ENCODE data around the gene LAPTM4A. TPM values are rescaled to one million over a fixed set of nuclear protein-coding genes. Genes with fewer than 3 reads are reported as not detected.

LAPTM4A gene
- total RNA-seq, 4 donors from 2014 or later, result 143 to 234 (median 177) TPM

GRCh38 chr2:20057268-20057667 lies 5.8 kb upstream of the LAPTM4A start:
- no peak overlapping the region for H3K4me3 ChIP-seq
- H3K9me3 ChIP-seq, result no peaks in the 10 kb centered on the region
- 64 to 86% methylated on average over 1 of the region's 1 CpG for WGBS, 2 donors (ENCODE audit: low coverage in 1 of 2)
- TF ChIP-seq POLR2A (IDR thresholded peaks at IDR 0.05), result no peak
- TF ChIP-seq EP300 (IDR thresholded peaks at IDR 0.05), result no peak
- no peak for TF ChIP-seq CTCF (IDR thresholded peaks at IDR 0.05)
- TF ChIP-seq POLR2AphosphoS5 (IDR thresholded peaks at IDR 0.05), result no peak
- H3K27ac ChIP-seq, result no peak overlapping the region
- H3K4me1 ChIP-seq, result peaks cover 0 to 18% (median 4%) of the 10 kb centered on the region in 3 donors
- no peaks in the 10 kb centered on the region for H3K36me3 ChIP-seq
- no peak for ATAC-seq
- H3K27me3 ChIP-seq, result no peaks in the 10 kb centered on the region

DNA sequence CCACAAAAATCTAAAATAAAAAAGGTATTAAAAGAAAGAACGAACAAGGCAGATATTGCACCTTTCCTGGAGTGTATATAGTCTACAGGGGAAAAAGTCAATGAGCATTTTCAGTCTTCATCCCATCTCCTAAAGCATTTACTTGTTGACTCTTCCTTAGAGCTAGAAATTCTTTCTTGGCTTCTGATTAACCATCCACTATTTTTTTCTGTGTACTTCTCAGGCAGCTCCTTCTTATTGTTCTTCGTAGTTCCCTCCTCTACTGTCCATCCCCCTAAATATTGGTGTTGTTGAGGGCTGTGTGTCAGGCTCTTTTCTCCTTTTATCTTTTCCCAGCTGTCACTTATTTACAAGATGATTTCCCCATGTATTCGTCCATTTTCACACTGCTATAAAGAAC lies 3.5 kb upstream of the LAPTM4A start:
- H3K9me3 ChIP-seq, result no peaks in the 10 kb centered on the region
- no peaks in the 10 kb centered on the region for H3K36me3 ChIP-seq
- TF ChIP-seq POLR2A (IDR thresholded peaks at IDR 0.05) (no peak), EP300 (IDR thresholded peaks at IDR 0.05) (no peak), CTCF (IDR thresholded peaks at IDR 0.05) (no peak), POLR2AphosphoS5 (IDR thresholded peaks at IDR 0.05) (no peak)
- 97 to 100% methylated on average over 1 to 3 of the region's 3 CpGs for WGBS, 2 donors (ENCODE audit: low coverage in 1 of 2)
- ATAC-seq, result no peak
- no peaks in the 10 kb centered on the region for H3K27me3 ChIP-seq
- peaks cover 0 to 14% (median 4%) of the 10 kb centered on the region in 3 donors for H3K4me1 ChIP-seq
- no peak overlapping the region for H3K4me3 ChIP-seq
- no peak overlapping the region for H3K27ac ChIP-seq

GRCh38 chr2:20054119-20054518 lies 2.7 kb upstream of the LAPTM4A start:
- H3K27ac ChIP-seq, result no peak overlapping the region
- WGBS, 2 donors (ENCODE audit: low coverage in 1 of 2), result 80 to 93% methylated on average over 1 to 3 of the region's 6 CpGs
- no peak overlapping the region for H3K4me3 ChIP-seq
- H3K4me1 ChIP-seq, result peaks cover 0 to 22% (median 4%) of the 10 kb centered on the region in 3 donors
- H3K9me3 ChIP-seq, result no peaks in the 10 kb centered on the region
- H3K36me3 ChIP-seq, result no peaks in the 10 kb centered on the region
- TF ChIP-seq CTCF (IDR thresholded peaks at IDR 0.05), result no peak
- no peak for TF ChIP-seq POLR2A (IDR thresholded peaks at IDR 0.05)
- no peak for TF ChIP-seq POLR2AphosphoS5 (IDR thresholded peaks at IDR 0.05)
- TF ChIP-seq EP300 (IDR thresholded peaks at IDR 0.05), result no peak
- ATAC-seq, result no peak
- H3K27me3 ChIP-seq, result no peaks in the 10 kb centered on the region

DNA sequence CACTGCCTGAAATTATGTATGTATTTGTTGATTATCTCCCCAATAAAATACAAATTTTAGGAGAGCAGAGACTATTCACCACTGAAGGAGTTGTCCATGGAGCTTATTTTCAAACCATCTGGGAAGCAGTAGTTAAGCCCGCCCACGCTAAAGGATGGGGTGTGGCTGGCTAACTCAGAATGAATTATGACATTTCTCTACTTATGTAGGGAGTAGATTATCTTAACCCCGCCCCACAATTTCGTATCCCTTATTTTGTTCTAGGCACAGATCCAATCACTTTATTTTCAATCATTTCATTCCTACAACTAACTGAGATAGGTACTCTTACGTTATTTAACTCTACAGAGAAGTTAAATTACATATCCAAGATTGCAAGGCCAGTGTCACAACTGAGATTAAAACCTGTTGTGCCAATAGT lies 1.4 kb upstream of the LAPTM4A start:
- TF ChIP-seq POLR2A (IDR thresholded peaks at IDR 0.05) (no peak), CTCF (IDR thresholded peaks at IDR 0.05) (no peak), POLR2AphosphoS5 (IDR thresholded peaks at IDR 0.05) (peak; percentile 30), EP300 (IDR thresholded peaks at IDR 0.05) (no peak)
- H3K27me3 ChIP-seq, result no peaks in the 10 kb centered on the region
- no peak for ATAC-seq
- no peaks in the 10 kb centered on the region for H3K9me3 ChIP-seq
- 8 to 9% methylated on average over 5 of the region's 5 CpGs for WGBS, 2 donors (ENCODE audit: low coverage in 1 of 2)
- peak overlapping the region; percentile 64 to 91 for H3K4me3 ChIP-seq
- H3K36me3 ChIP-seq, result no peaks in the 10 kb centered on the region
- H3K4me1 ChIP-seq, result peaks cover 0 to 34% (median 4%) of the 10 kb centered on the region in 3 donors
- H3K27ac ChIP-seq, result peak overlapping the region; percentile 68 to 98 (median 96)

DNA sequence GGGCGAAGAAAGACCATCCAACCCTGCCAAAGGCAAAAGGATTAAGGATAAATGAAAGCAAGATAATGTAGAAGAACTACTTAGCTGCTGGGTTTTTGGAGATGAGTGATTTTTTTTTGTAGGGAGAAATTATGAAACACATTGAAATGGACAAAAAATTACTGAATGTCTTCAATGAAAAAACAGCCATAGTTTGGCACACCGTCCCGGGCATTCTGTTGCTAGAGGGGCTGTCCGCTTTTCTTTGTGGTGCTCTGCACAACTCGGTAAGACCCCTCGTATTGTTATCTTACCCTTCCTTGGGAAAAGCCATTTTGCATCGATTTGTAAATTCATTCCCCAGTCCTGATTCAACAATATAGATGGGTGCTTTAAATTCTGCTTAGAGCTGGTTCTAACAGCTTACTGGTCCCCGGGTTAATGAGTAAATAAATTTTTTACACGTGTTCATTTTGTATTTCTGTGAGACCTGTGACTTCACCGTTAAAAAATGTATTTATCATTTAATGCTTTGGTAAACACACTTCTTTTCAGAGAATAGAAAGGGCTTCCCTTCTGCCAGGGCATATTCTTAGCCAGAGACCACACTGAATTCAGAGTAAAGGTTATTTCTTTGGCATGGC lies 912 bp upstream of the LAPTM4A start:
- no peak for ATAC-seq
- no peak for TF ChIP-seq POLR2AphosphoS5 (IDR thresholded peaks at IDR 0.05)
- TF ChIP-seq CTCF (IDR thresholded peaks at IDR 0.05), result peak in 1 of 4 experiments; percentile 0
- Histone ChIP-seq H3K27ac (peak overlapping the region; percentile 68 to 98 (median 96)), H3K4me1 (peaks cover 0 to 39% (median 4%) of the 10 kb centered on the region in 3 donors), H3K4me3 (peak overlapping the region; percentile 64 to 91), H3K27me3 (no peaks in the 10 kb centered on the region), H3K36me3 (no peaks in the 10 kb centered on the region), H3K9me3 (no peaks in the 10 kb centered on the region)
- WGBS, 2 donors (ENCODE audit: low coverage in 1 of 2), result 0 to 1% methylated on average over 10 of the region's 10 CpGs

Data from gastroesophageal sphincter (tissue), 4 donors.